Choroid plexus epithelial cell (primary cell): Measurements from ENCODE around the gene PPIL6.

Experiments
- DNase-seq: peaks from one replicate; pipeline ENCODE4 v3.0.0-alpha.2; 2010; ENCODE audit warnings: low read depth
- H3K4me3 ChIP-seq: 2 replicates; pipeline ENCODE4 v1.5.1; 2011; ENCODE audit warnings: low read depth, mild to moderate bottlenecking, control low read depth, low read length, moderate library complexity
- CTCF ChIP-seq: conservative IDR thresholded peaks from 2 replicates; pipeline ENCODE4 v1.5.1; 2011; ENCODE audit warnings: low read depth, mild to moderate bottlenecking, control low read depth, inconsistent platforms, low read length, moderate library complexity

The PPIL6 gene

GRCh38 chr6:109363753-109364152 is 76.7 kb downstream of the PPIL6 start:
- no peak for TF ChIP-seq CTCF
- no peak for DNase-seq

GRCh38 chr6:109362102-109362884 is 78.1 kb downstream of the PPIL6 start:
- no peak overlapping the region for H3K4me3 ChIP-seq
- DNase-seq = no peak
- TF ChIP-seq CTCF = no peak

More at GRCh38 chr6:109363753-109364152, 76.7 kb downstream of the PPIL6 start:
- H3K4me3 ChIP-seq = no peak overlapping the region

GRCh38 chr6:109360791-109361190 is 79.6 kb downstream of the PPIL6 start:
- H3K4me3 ChIP-seq = no peak overlapping the region
- TF ChIP-seq CTCF = no peak
- no peak for DNase-seq

- TF ChIP-seq CTCF = no peak
- DNase-seq = no peak
- H3K4me3 ChIP-seq = no peak overlapping the region
Measured at GRCh38 chr6:109360281-109360680, 80.1 kb downstream of the PPIL6 start.

GRCh38 chr6:109359248-109359647 is 81.2 kb downstream of the PPIL6 start:
- no peak for TF ChIP-seq CTCF

GRCh38 chr6:109358204-109358603 is 82.2 kb downstream of the PPIL6 start:
- DNase-seq = no peak
- no peak for TF ChIP-seq CTCF

More at GRCh38 chr6:109359248-109359647, 81.2 kb downstream of the PPIL6 start:
- no peak for DNase-seq
- no peak overlapping the region for H3K4me3 ChIP-seq

GRCh38 chr6:109356237-109356636 is 84.2 kb downstream of the PPIL6 start:
- TF ChIP-seq CTCF = no peak
- H3K4me3 ChIP-seq = no peak overlapping the region
- no peak for DNase-seq

More at GRCh38 chr6:109358204-109358603, 82.2 kb downstream of the PPIL6 start:
- H3K4me3 ChIP-seq = no peak overlapping the region
